ENCODE data around the gene POM121L2. TPM values are rescaled to one million over a fixed set of nuclear protein-coding genes. Genes with fewer than 3 reads are reported as not detected.

POM121L2 gene
- total RNA-seq, 2 donors from 2014 or later = not detected

GRCh38 chr6:27263886-27264285 lies 48.2 kb downstream of the POM121L2 start:
- no peaks in the 10 kb centered on the region for H3K36me3 Mint-ChIP-seq
- peaks cover 23 to 27% of the 10 kb centered on the region in 2 donors for H3K27me3 Mint-ChIP-seq
- no peak overlapping the region for H3K27ac Mint-ChIP-seq
- no peaks in the 10 kb centered on the region for H3K9me3 Mint-ChIP-seq
- no peaks in the 10 kb centered on the region for H3K4me1 Mint-ChIP-seq (ENCODE audit: low read depth in 2 of 2)
- no peak overlapping the region for H3K4me3 Mint-ChIP-seq
- DNase-seq (ENCODE audit: low spot score) (no peak), ATAC-seq (no peak)

DNA sequence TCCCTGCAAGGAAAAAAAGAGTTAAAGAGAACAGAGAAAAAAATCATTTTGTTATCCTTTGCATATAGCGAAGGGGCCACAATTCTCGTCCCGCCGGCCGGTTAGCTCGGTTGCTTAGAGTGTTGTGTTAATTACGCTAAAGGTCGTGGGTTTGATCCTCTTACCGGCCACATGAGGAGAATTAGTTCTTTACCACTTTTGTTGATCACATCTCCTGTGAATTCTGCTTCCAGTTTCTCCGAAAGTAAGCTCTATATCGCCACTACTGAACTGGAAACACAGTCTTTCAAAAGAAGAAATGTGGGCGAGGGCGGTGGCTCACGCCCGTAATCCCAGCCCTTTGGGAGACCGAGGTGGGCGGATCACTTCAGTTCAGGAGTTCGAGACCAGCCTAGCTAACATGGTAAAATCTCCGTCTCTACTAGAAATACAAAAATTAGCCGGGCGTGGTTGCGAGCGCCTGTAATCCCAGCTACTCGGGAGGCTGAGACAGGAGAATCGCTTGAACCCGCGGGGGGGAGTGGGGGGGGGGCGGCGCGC lies 51.2 kb downstream of the POM121L2 start:
- ATAC-seq = no peak
- no peak overlapping the region for H3K4me3 Mint-ChIP-seq
- no peak for DNase-seq (ENCODE audit: low spot score)
- H3K4me1 Mint-ChIP-seq (ENCODE audit: low read depth in 2 of 2) = no peaks in the 10 kb centered on the region
- peaks cover 3% of the 10 kb centered on the region for H3K9me3 Mint-ChIP-seq
- H3K27me3 Mint-ChIP-seq = peaks cover 22 to 27% of the 10 kb centered on the region in 2 donors
- H3K36me3 Mint-ChIP-seq = no peaks in the 10 kb centered on the region
- no peak overlapping the region for H3K27ac Mint-ChIP-seq

DNA sequence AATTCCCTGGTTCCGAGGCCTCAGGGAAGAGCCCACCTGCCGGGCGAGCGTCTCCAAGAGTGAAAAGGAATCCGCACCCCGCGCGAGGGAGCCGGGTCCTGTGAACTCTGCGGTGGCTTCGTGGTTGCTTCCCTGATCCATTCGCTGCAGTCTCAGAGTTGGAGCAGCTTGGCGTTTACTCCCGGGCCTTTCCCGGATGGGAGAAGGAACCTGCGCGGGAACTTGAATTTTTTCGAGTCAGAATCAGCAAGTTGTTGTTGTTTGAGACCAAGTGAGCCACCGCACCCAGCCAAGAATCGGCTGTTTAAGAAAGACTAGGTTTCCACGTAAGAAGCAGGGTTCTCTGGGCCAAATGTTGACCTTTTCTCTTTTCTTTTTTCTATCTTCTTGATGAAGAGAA lies 51.7 kb downstream of the POM121L2 start:
- H3K9me3 Mint-ChIP-seq = peaks cover 3% of the 10 kb centered on the region
- no peak for DNase-seq (ENCODE audit: low spot score)
- H3K36me3 Mint-ChIP-seq = no peaks in the 10 kb centered on the region
- peaks cover 27 to 32% of the 10 kb centered on the region in 2 donors for H3K27me3 Mint-ChIP-seq
- H3K4me1 Mint-ChIP-seq (ENCODE audit: low read depth in 2 of 2) = no peaks in the 10 kb centered on the region
- H3K27ac Mint-ChIP-seq = no peak overlapping the region
- ATAC-seq = no peak
- no peak overlapping the region for H3K4me3 Mint-ChIP-seq

Other genes starting within 250 kb of the POM121L2 start
- gene PRSS16, start 64.6 kb downstream of the POM121L2 start, total RNA-seq = not detected
- gene ZNF391, start 76.5 kb upstream of the POM121L2 start, total RNA-seq = 1 to 10 TPM in 1 of 2 donors, under 1 TPM in 1; 0.71 to 1.0 TPM
- gene ZNF184, start 160.8 kb upstream of the POM121L2 start, total RNA-seq = 1 to 10 TPM; 6.4 to 8.6 TPM

Data from natural killer cell treated with Interleukin-12 subunit alpha and Interleukin-12 subunit beta and Interleukin-15 and Interleukin-18, amount 100 ng/mL, for 72 hours (primary cell).